Measurements from ENCODE around the gene PLXNB2.

- TF ChIP-seq CTCF (IDR thresholded peaks at IDR 0.05) (no peak), POLR2A (IDR thresholded peaks at IDR 0.05) (no peak)
Observed at GRCh38 chr22:50326956-50327710, 19.7 kb upstream of the PLXNB2 start, which contains the start of gene DENND6B.

All from lower leg skin (tissue), 3 donors.